ENCODE data around the gene RPS14. TPM values are rescaled to one million over a fixed set of nuclear protein-coding genes. Genes with fewer than 3 reads are reported as not detected.
"Not testable (repeated sequence)": the region's sequence is repeated elsewhere in the genome, so short reads cannot be mapped to it uniquely, and the experiment has no call there.

Gene RPS14
- total RNA-seq, 1 experiment from 2014 or later: 2,564 TPM

DNA sequence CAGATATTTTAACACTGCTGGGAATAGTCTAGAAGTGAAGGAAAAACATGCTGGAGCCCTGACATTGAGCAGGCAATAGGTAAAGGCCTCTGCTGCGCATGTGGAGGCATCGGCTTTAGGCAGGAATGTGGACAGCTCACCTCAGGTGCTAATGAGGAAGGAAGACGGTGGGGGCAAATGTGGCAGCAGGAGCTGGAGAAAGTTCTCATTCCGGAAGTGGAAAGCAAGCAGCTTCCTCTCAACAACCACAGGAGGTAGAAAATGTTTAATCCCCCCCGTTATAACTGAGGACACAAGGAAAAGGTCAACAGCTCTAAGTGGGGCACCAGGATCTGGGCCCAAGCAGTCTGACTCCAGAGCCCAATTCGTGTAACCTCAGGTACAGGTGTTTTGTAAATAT, 7.6 kb upstream of the RPS14 start (continued):
- TF ChIP-seq ZSCAN18 (CRISPR knock-in tag; IDR thresholded peaks at IDR 0.05): no peak
- TF ChIP-seq, protein P1, sequence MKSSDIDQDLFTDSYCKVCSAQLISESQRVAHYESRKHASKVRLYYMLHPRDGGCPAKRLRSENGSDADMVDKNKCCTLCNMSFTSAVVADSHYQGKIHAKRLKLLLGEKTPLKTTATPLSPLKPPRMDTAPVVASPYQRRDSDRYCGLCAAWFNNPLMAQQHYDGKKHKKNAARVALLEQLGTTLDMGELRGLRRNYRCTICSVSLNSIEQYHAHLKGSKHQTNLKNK (CRISPR knock-in tag; IDR thresholded peaks at IDR 0.05): no peak
- no peak for TF ChIP-seq EMX1 (CRISPR knock-in tag; IDR thresholded peaks at IDR 0.05)

GRCh38 chr5:150454492-150455229, 5.1 kb upstream of the RPS14 start:
- DNase-seq (ENCODE audit: low spot score) (no peak), ATAC-seq (no peak)
- Mint-ChIP-seq H3K27me3 (ENCODE audit: low read depth) (no peaks in the 10 kb centered on the region; the same call in 1 of the 2 replicates), H3K36me3 (no peaks in the 10 kb centered on the region), H3K9me3 (peaks cover 4% of the 10 kb centered on the region), H3K4me3 (no peak overlapping the region), H3K4me1 (peaks cover 14% of the 10 kb centered on the region), H3K27ac (no peak overlapping the region)
- CTCF ChIA-PET: interaction anchor here (0.7 to 1.9 kb wide), 2 partner anchors 69 to 90 kb away, joined by 3 to 7 read pairs; no protein-coding TSS in a partner anchor
- TF ChIP-seq TEAD1 (CRISPR knock-in tag; IDR thresholded peaks at IDR 0.05) (no peak), CTCF (IDR thresholded peaks at IDR 0.05) (no peak), ZNF121 (CRISPR knock-in tag; IDR thresholded peaks at IDR 0.05) (no peak), PREB (CRISPR knock-in tag; IDR thresholded peaks at IDR 0.05; ENCODE audit: borderline replicate concordance) (no peak)
- POLR2A ChIA-PET: no interaction called here

DNA sequence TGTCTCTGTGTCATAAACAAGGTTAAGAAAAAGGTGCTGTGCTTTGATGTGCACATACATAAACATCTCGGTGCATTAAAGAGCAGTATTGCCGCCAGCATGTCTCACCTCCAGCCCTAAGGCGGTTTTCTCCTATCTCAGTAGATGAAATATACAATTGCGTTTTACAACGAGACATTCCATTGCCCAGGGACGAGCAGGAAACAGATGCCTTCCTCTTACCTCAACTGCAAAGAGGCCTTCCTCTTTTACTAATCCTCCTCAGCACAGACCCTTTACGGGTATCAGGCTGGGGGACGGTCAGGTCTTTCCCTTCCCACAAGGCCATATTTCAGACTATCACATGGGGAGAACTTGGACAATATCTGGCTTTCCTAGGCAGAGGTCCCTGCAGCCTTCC, 4.5 kb upstream of the RPS14 start:
- H3K4me1 Mint-ChIP-seq; DNase-seq (ENCODE audit: low spot score); CTCF ChIA-PET; H3K27me3 Mint-ChIP-seq (ENCODE audit: low read depth); ATAC-seq; H3K27ac Mint-ChIP-seq; POLR2A ChIA-PET; H3K4me3 Mint-ChIP-seq; H3K36me3 Mint-ChIP-seq; H3K9me3 Mint-ChIP-seq: not testable (repeated sequence)

- ATAC-seq: no peak
- DNase-seq (ENCODE audit: low spot score): no peak
- Mint-ChIP-seq H3K4me3 (no peak overlapping the region), H3K27ac (no peak overlapping the region), H3K27me3 (ENCODE audit: low read depth) (no peaks in the 10 kb centered on the region; the same call in 1 of the 2 replicates), H3K36me3 (peaks cover 14% of the 10 kb centered on the region), H3K4me1 (peaks cover 17% of the 10 kb centered on the region), H3K9me3 (peaks cover 4% of the 10 kb centered on the region)
- ChIA-PET POLR2A (no interaction called here), CTCF (no interaction called here)
- TF ChIP-seq ATF1 (CRISPR knock-in tag; IDR thresholded peaks at IDR 0.05) (no peak), CTCF (IDR thresholded peaks at IDR 0.05) (no peak), FOXK1 (CRISPR knock-in tag; IDR thresholded peaks at IDR 0.05) (no peak), E2F4 (CRISPR knock-in tag; IDR thresholded peaks at IDR 0.05; ENCODE audit: borderline replicate concordance, low read depth) (no peak), ZNF121 (CRISPR knock-in tag; IDR thresholded peaks at IDR 0.05) (no peak), RORB (CRISPR knock-in tag; IDR thresholded peaks at IDR 0.05) (no peak), NFATC4 (CRISPR knock-in tag; IDR thresholded peaks at IDR 0.05) (no peak), MXD4 (CRISPR knock-in tag; IDR thresholded peaks at IDR 0.05; ENCODE audit: borderline replicate concordance) (no peak)
- TF ChIP-seq, protein P2, sequence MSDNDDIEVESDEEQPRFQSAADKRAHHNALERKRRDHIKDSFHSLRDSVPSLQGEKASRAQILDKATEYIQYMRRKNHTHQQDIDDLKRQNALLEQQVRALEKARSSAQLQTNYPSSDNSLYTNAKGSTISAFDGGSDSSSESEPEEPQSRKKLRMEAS (CRISPR knock-in tag; IDR thresholded peaks at IDR 0.05): no peak
- TF ChIP-seq, protein P3, sequence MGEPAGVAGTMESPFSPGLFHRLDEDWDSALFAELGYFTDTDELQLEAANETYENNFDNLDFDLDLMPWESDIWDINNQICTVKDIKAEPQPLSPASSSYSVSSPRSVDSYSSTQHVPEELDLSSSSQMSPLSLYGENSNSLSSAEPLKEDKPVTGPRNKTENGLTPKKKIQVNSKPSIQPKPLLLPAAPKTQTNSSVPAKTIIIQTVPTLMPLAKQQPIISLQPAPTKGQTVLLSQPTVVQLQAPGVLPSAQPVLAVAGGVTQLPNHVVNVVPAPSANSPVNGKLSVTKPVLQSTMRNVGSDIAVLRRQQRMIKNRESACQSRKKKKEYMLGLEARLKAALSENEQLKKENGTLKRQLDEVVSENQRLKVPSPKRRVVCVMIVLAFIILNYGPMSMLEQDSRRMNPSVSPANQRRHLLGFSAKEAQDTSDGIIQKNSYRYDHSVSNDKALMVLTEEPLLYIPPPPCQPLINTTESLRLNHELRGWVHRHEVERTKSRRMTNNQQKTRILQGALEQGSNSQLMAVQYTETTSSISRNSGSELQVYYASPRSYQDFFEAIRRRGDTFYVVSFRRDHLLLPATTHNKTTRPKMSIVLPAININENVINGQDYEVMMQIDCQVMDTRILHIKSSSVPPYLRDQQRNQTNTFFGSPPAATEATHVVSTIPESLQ (CRISPR knock-in tag; IDR thresholded peaks at IDR 0.05): no peak
- TF ChIP-seq, protein P4, sequence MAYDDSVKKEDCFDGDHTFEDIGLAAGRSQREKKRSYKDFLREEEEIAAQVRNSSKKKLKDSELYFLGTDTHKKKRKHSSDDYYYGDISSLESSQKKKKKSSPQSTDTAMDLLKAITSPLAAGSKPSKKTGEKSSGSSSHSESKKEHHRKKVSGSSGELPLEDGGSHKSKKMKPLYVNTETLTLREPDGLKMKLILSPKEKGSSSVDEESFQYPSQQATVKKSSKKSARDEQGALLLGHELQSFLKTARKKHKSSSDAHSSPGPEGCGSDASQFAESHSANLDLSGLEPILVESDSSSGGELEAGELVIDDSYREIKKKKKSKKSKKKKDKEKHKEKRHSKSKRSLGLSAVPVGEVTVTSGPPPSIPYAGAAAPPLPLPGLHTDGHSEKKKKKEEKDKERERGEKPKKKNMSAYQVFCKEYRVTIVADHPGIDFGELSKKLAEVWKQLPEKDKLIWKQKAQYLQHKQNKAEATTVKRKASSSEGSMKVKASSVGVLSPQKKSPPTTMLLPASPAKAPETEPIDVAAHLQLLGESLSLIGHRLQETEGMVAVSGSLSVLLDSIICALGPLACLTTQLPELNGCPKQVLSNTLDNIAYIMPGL (CRISPR knock-in tag; IDR thresholded peaks at IDR 0.05): no peak
Observed at GRCh38 chr5:150452914-150453313, 3.4 kb upstream of the RPS14 start.
